Measurements from ENCODE around the gene HCFC1R1. TPM values are rescaled to one million over a fixed set of nuclear protein-coding genes. Genes with fewer than 3 reads are reported as not detected.

Gene HCFC1R1
- total RNA-seq, 2 donors from 2014 or later: 49.8 to 59.1 TPM

DNA sequence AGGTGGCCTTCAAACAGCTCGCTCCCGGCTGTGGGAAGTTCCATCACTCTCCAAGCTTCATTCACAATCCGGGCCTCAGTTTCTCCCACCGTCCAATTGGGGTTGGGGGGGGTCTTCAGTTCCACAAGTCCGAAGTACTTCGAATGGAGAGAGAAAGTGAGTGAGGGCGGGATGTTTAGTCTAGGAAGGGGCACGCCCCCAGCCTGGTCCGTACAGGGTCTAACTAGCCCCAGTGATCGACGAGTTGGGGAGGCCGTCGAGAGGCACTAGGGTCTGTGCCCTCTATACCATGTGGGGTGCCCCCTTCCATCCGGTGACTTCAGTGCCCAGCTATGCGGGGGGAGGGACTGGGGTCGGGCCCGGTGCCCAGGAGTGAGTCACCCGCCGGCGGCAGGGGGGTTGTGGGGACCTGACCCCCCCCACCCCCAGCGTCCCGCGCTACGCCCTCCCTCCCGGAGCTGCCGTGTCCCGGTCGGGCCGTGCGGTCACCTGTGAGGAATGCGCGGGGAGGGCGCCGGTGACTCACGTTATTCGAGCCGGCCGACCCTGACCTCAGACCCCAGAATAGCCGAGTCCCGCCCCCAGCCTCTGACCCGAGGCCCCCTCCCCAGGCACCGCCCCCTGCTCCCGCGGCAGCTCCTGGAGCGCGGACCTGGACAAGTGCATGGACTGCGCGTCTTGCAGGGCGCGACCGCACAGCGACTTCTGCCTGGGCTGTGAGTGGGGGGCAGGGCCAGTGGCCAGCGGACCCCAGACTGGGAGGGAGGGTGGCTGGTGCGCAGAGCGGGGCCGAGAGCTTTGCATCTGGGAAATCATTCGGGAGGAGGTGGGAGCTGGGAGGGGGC lies 2.9 kb downstream of the HCFC1R1 start:
- H3K4me1 Mint-ChIP-seq: peaks cover 33% of the 10 kb centered on the region
- H3K27ac Mint-ChIP-seq: peak overlapping the region; percentile 99
- Histone ChIP-seq H3K27ac (ENCODE audit: low read depth, low read length) (peak overlapping the region; percentile 95), H3K9me3 (ENCODE audit: control insufficient read depth, low read length) (no peaks in the 10 kb centered on the region), H3K4me3 (ENCODE audit: low read length) (peak overlapping the region; percentile 97), H3K9ac (ENCODE audit: extremely low read depth, low read length, poor library complexity, severe bottlenecking) (peak overlapping the region; percentile 99), H3K27me3 (ENCODE audit: control insufficient read depth, insufficient read depth, low read length, poor library complexity, severe bottlenecking) (no peaks in the 10 kb centered on the region), H3K36me3 (ENCODE audit: control insufficient read depth, insufficient read depth, low read length) (peaks cover 19% of the 10 kb centered on the region), H3K4me1 (ENCODE audit: control insufficient read depth, insufficient read depth, low read length) (peaks cover 12% of the 10 kb centered on the region)
- H3K36me3 Mint-ChIP-seq (ENCODE audit: low read depth): peaks cover 14% of the 10 kb centered on the region
- no peaks in the 10 kb centered on the region for H3K9me3 Mint-ChIP-seq
- DNase-seq: peak; percentile 98
- TF ChIP-seq, protein P1, sequence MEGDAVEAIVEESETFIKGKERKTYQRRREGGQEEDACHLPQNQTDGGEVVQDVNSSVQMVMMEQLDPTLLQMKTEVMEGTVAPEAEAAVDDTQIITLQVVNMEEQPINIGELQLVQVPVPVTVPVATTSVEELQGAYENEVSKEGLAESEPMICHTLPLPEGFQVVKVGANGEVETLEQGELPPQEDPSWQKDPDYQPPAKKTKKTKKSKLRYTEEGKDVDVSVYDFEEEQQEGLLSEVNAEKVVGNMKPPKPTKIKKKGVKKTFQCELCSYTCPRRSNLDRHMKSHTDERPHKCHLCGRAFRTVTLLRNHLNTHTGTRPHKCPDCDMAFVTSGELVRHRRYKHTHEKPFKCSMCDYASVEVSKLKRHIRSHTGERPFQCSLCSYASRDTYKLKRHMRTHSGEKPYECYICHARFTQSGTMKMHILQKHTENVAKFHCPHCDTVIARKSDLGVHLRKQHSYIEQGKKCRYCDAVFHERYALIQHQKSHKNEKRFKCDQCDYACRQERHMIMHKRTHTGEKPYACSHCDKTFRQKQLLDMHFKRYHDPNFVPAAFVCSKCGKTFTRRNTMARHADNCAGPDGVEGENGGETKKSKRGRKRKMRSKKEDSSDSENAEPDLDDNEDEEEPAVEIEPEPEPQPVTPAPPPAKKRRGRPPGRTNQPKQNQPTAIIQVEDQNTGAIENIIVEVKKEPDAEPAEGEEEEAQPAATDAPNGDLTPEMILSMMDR (conservative IDR thresholded peaks at IDR 0.05): no peak
- no peaks in the 10 kb centered on the region for H3K27me3 Mint-ChIP-seq (ENCODE audit: insufficient read depth)
- 0% methylated on average over 5 to 57 of the region's 57 CpGs for WGBS, 2 experiments (ENCODE audit: insufficient coverage in 1 of 2, insufficient read length in 1 of 2)
- H3K4me3 Mint-ChIP-seq: peak overlapping the region; percentile 83

DNA sequence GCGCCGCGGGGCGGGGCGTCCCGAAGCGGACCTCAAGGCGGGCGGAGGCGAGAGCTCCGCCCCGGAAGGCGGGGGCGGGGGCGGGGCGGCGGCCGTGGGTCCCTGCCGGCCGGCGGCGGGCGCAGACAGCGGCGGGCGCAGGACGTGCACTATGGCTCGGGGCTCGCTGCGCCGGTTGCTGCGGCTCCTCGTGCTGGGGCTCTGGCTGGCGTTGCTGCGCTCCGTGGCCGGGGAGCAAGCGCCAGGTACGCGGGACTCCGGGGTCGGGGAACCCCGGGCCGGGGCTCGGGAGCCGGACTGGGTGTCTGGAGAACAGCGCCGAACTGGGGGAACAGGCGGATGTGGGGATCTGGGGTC lies 3.5 kb downstream of the HCFC1R1 start, which contains the start of gene TNFRSF12A:
TSS of gene TNFRSF12A (plus strand) at position 122 of the 357 bp plus-strand sequence. CDS start at position 152, 30 bp downstream.
- Histone ChIP-seq H3K9me3 (ENCODE audit: control insufficient read depth, low read length) (no peaks in the 10 kb centered on the region), H3K36me3 (ENCODE audit: control insufficient read depth, insufficient read depth, low read length) (peaks cover 19% of the 10 kb centered on the region), H3K4me1 (ENCODE audit: control insufficient read depth, insufficient read depth, low read length) (peaks cover 12% of the 10 kb centered on the region), H3K4me3 (ENCODE audit: low read length) (peak within 1 kb of the TSS; percentile 97), H3K9ac (ENCODE audit: extremely low read depth, low read length, poor library complexity, severe bottlenecking) (peak within 1 kb of the TSS; percentile 99), H3K27me3 (ENCODE audit: control insufficient read depth, insufficient read depth, low read length, poor library complexity, severe bottlenecking) (no peaks in the 10 kb centered on the region), H3K27ac (ENCODE audit: low read depth, low read length) (peak within 1 kb of the TSS; percentile 95)
- TF ChIP-seq, protein P1 (conservative IDR thresholded peaks at IDR 0.05): peak; percentile 29
- Mint-ChIP-seq H3K4me1 (peaks cover 33% of the 10 kb centered on the region), H3K36me3 (ENCODE audit: low read depth) (peaks cover 19% of the 10 kb centered on the region), H3K4me3 (peak within 1 kb of the TSS; percentile 83), H3K9me3 (no peaks in the 10 kb centered on the region), H3K27me3 (ENCODE audit: insufficient read depth) (no peaks in the 10 kb centered on the region), H3K27ac (peak within 1 kb of the TSS; percentile 99)
- peak; percentile 91 for DNase-seq
- 0% methylated on average over 5 to 49 of the region's 49 CpGs for WGBS, 2 experiments (ENCODE audit: insufficient coverage in 1 of 2, insufficient read length in 1 of 2)

DNA sequence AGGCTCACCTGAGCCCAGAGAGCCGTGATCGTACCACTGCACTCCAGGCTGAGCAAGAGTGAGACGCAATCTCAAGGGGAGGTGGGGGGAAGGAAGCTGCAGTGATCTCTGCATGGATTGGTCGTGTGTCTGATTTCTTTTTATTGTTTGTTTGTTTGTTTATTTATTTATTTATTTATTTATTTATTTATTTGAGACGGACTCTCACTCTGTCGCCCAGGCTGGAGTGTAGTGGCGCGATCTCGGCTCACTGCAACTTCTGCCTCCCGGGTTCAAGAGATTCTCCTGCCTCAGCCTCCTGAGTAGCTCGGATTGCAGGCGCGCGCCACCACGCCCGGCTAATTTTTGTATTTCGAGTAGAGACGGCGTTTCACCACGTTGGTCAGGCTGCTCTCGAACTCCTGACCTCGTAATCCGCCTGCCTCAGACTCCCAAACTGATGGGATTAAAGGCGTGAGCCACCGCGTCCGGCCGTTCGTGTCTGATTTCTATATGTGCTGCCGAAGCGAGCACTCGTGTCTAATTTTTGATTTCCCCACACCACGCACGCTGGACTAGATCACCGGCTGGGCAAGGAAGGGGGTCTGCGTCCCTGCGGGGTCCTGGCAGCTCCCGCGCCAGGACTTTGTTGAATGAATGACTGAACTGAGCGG lies 4.0 kb downstream of the HCFC1R1 start:
- no peaks in the 10 kb centered on the region for H3K27me3 Mint-ChIP-seq (ENCODE audit: insufficient read depth)
- H3K9me3 ChIP-seq (ENCODE audit: control insufficient read depth, low read length): no peaks in the 10 kb centered on the region
- peaks cover 38% of the 10 kb centered on the region for H3K4me1 Mint-ChIP-seq
- no peak overlapping the region for H3K27ac ChIP-seq (ENCODE audit: low read depth, low read length)
- no peaks in the 10 kb centered on the region for H3K9me3 Mint-ChIP-seq
- no peak for DNase-seq
- peaks cover 24% of the 10 kb centered on the region for H3K36me3 Mint-ChIP-seq (ENCODE audit: low read depth)
- WGBS, 2 experiments (ENCODE audit: insufficient coverage in 1 of 2, insufficient read length in 1 of 2): 48 to 49% methylated on average over 32 to 39 of the region's 40 CpGs
- peak overlapping the region; percentile 97 for H3K4me3 ChIP-seq (ENCODE audit: low read length)
- TF ChIP-seq, protein P1 (conservative IDR thresholded peaks at IDR 0.05): no peak
- H3K4me3 Mint-ChIP-seq: peak overlapping the region; percentile 83
- H3K27ac Mint-ChIP-seq: peak overlapping the region; percentile 99
- H3K4me1 ChIP-seq (ENCODE audit: control insufficient read depth, insufficient read depth, low read length): peaks cover 12% of the 10 kb centered on the region
- H3K36me3 ChIP-seq (ENCODE audit: control insufficient read depth, insufficient read depth, low read length): peaks cover 24% of the 10 kb centered on the region
- H3K27me3 ChIP-seq (ENCODE audit: control insufficient read depth, insufficient read depth, low read length, poor library complexity, severe bottlenecking): no peaks in the 10 kb centered on the region
- H3K9ac ChIP-seq (ENCODE audit: extremely low read depth, low read length, poor library complexity, severe bottlenecking): no peak overlapping the region
